ENCODE measurements around the gene USP10. TPM values are rescaled to one million over a fixed set of nuclear protein-coding genes. Genes with fewer than 3 reads are reported as not detected.

Gene USP10
- polyA plus RNA-seq, 1 experiment, result 55.1 TPM

- TF ChIP-seq CTCF (IDR thresholded peaks at IDR 0.05; ENCODE audit: insufficient read depth, low read depth, low read length), result no peak
- no peaks in the 10 kb centered on the region for H3K27me3 ChIP-seq (ENCODE audit: control insufficient read depth, insufficient read depth, low read length)
- CTCF ChIA-PET, result interaction anchor here (1.1 to 2.1 kb wide), 3 partner anchors 10 to 87 kb away, joined by 3 to 6 read pairs (median 3); no protein-coding TSS in a partner anchor
- DNase-seq (ENCODE audit: low read depth), result no peak
- POLR2A ChIA-PET, result no interaction called here
- peaks cover 1% of the 10 kb centered on the region; the same call in 1 of the 2 replicates for H3K36me3 ChIP-seq (ENCODE audit: control insufficient read depth, insufficient read depth, low read length)
- H3K4me3 ChIP-seq (ENCODE audit: low read depth, low read length), result no peak overlapping the region
These were observed 9.8 kb downstream of the USP10 start for GRCh38 chr16:84709609-84710008.

- POLR2A ChIA-PET, result no interaction called here
- CTCF ChIA-PET, result interaction anchor here (1.0 to 2.1 kb wide), 3 partner anchors 9 to 178 kb away, joined by 3 to 6 read pairs (median 3); no protein-coding TSS in a partner anchor
- Histone ChIP-seq H3K4me3 (ENCODE audit: low read depth, low read length) (no peak overlapping the region), H3K36me3 (ENCODE audit: control insufficient read depth, insufficient read depth, low read length) (peaks cover 1% of the 10 kb centered on the region; the same call in 1 of the 2 replicates), H3K27me3 (ENCODE audit: control insufficient read depth, insufficient read depth, low read length) (no peaks in the 10 kb centered on the region)
- TF ChIP-seq CTCF (IDR thresholded peaks at IDR 0.05; ENCODE audit: insufficient read depth, low read depth, low read length), result no peak
- DNase-seq (ENCODE audit: low read depth), result no peak
These were observed 10.9 kb downstream of the USP10 start for GRCh38 chr16:84710686-84711085.

GRCh38 chr16:84712138-84712671 is 12.4 kb downstream of the USP10 start:
- POLR2A ChIA-PET, result no interaction called here

GRCh38 chr16:84712801-84713775 is 13.3 kb downstream of the USP10 start:
- CTCF ChIA-PET, result interaction anchor here (0.6 to 2.4 kb wide), 5 partner anchors 13 to 63 kb away, joined by 3 to 10 read pairs (median 5); no protein-coding TSS in a partner anchor
- POLR2A ChIA-PET, result no interaction called here
- DNase-seq (ENCODE audit: low read depth), result no peak

More at GRCh38 chr16:84712138-84712671, 12.4 kb downstream of the USP10 start:
- Histone ChIP-seq H3K27me3 (ENCODE audit: control insufficient read depth, insufficient read depth, low read length) (no peaks in the 10 kb centered on the region), H3K36me3 (ENCODE audit: control insufficient read depth, insufficient read depth, low read length) (peaks cover 1% of the 10 kb centered on the region; the same call in 1 of the 2 replicates), H3K4me3 (ENCODE audit: low read depth, low read length) (no peak overlapping the region)
- CTCF ChIA-PET, result interaction anchor here (1.0 to 2.4 kb wide), 3 partner anchors 14 to 40 kb away, joined by 5 to 10 read pairs (median 6); no protein-coding TSS in a partner anchor
- DNase-seq (ENCODE audit: low read depth), result no peak
- TF ChIP-seq CTCF (IDR thresholded peaks at IDR 0.05; ENCODE audit: insufficient read depth, low read depth, low read length), result no peak

More at GRCh38 chr16:84712801-84713775, 13.3 kb downstream of the USP10 start:
- H3K27me3 ChIP-seq (ENCODE audit: control insufficient read depth, insufficient read depth, low read length), result no peaks in the 10 kb centered on the region
- H3K4me3 ChIP-seq (ENCODE audit: low read depth, low read length), result no peak overlapping the region
- no peak for TF ChIP-seq CTCF (IDR thresholded peaks at IDR 0.05; ENCODE audit: insufficient read depth, low read depth, low read length)
- peaks cover 1% of the 10 kb centered on the region; the same call in 1 of the 2 replicates for H3K36me3 ChIP-seq (ENCODE audit: control insufficient read depth, insufficient read depth, low read length)
